HCT116 (cell line): Measurements from ENCODE around the gene CCDC57. TPM values are rescaled to one million over a fixed set of nuclear protein-coding genes. Genes with fewer than 3 reads are reported as not detected.

Experiments used
- ATAC-seq: fragments of 200-7000 bp; cut with Tn5 transposase; 2 replicates; pipeline ENCODE4 v1.9.1; 2020; ENCODE audit warnings: mild to moderate bottlenecking, moderate library complexity
- BruUV-seq: library from RNA; stranded (reverse); fragments of 400-500 nt; replicated peaks from 2 replicates; lab custom pipeline; 2021; lab: Mats Ljungman, UMichigan
- CTCF ChIA-PET: fragments of 300-600 bp; sonication (Branson Sonifier 250); formaldehyde crosslinking; loops from one replicate; lab custom pipeline; 2021; ENCODE audit warnings: antibody characterized with exemption; lab: Charles Lee
- POLR2A ChIA-PET: fragments of 300-600, 350-600 bp; sonication (Branson Sonifier 250); formaldehyde crosslinking; loops from one replicate; lab custom pipeline; 2021; ENCODE audit warnings: antibody characterized with exemption; lab: Charles Lee
- RAD21 ChIA-PET, 2 experiments: fragments of 300-600 bp; sonication (Branson Sonifier 250); formaldehyde crosslinking; loops; one replicate each; lab custom pipeline; 2023; ENCODE audit warnings: low total read pairs in 2 of 2; ENCODE audit not compliant: uncharacterized antibody in 2 of 2, unreplicated experiment in 2 of 2, low non-redundant PET in 1 of 2; lab: Charles Lee
- DNase-seq: peaks from one replicate; pipeline ENCODE4 v3.0.0-alpha.2; 2010; ENCODE audit warnings: low read depth, low spot score
- H2AFZ ChIP-seq: fragments of 200-600 bp; shearing (Covaris generic), sonication (generic); 2 replicates; pipeline ENCODE4 v1.6.1; 2017; ENCODE audit warnings: low read depth, mixed run types, mixed read lengths, antibody characterized with exemption, low read length; ENCODE audit not compliant: poor library complexity, severe bottlenecking
- H3K27ac ChIP-seq: 2 replicates; pipeline ENCODE4 v1.5.1; 2012; ENCODE audit warnings: low read depth, low read length
- H3K27me3 ChIP-seq: fragments of 200-600 bp; sonication (generic); 2 replicates; pipeline ENCODE4 v1.6.1; 2016; ENCODE audit warnings: mixed run types, low read length, mixed read lengths; ENCODE audit not compliant: insufficient read depth
- H3K36me3 ChIP-seq, 2 experiments: fragments of 200-500 bp in 1 of 2; fragments of 200-600 bp in 1 of 2; sonication (Bioruptor generic) in 1 of 2; sonication (generic) in 1 of 2; 2 replicates each; pipeline versions ENCODE4 v1.5.1 to v1.6.1; 2014 to 2016; ENCODE audit warnings: low read length in 2 of 2, inconsistent platforms in 1 of 2, mixed read lengths in 1 of 2, mixed run types in 1 of 2; ENCODE audit not compliant: insufficient read depth in 2 of 2, control insufficient read depth in 1 of 2
- H3K4me1 ChIP-seq, 2 experiments: fragments of 200-600 bp in 1 of 2; sonication (generic) in 1 of 2; 2 replicates each; pipeline versions ENCODE4 v1.5.1 to v1.6.1; 2012 to 2017; ENCODE audit warnings: low read length in 2 of 2, inconsistent platforms in 1 of 2, mild to moderate bottlenecking in 1 of 2, mixed read lengths in 1 of 2, mixed run types in 1 of 2, moderate library complexity in 1 of 2; ENCODE audit not compliant: insufficient read depth in 2 of 2, control insufficient read depth in 1 of 2
- H3K4me2 ChIP-seq: fragments of 200-600 bp; sonication (generic); 2 replicates; pipeline ENCODE4 v1.6.1; 2017; ENCODE audit warnings: mixed run types, low read length, mixed read lengths
- H3K4me3 ChIP-seq, 2 experiments: fragments of 200-600 bp in 1 of 2; sonication (generic) in 1 of 2; replicated peaks in 1 of 2; 2 replicates each; pipeline ENCODE4 v1.5.1; 2011 to 2016; ENCODE audit warnings: low read length in 2 of 2, control low read depth in 1 of 2, low read depth in 1 of 2, mild to moderate bottlenecking in 1 of 2, mixed read lengths in 1 of 2, mixed run types in 1 of 2
- H3K79me2 ChIP-seq: fragments of 200-600 bp; sonication (generic); 2 replicates; pipeline ENCODE4 v1.6.1; 2017; ENCODE audit warnings: mild to moderate bottlenecking, mixed run types, low read length, moderate library complexity, mixed read lengths; ENCODE audit not compliant: insufficient read depth
- H3K9ac ChIP-seq: fragments of 200-600 bp; sonication (generic); 2 replicates; pipeline ENCODE4 v1.6.1; 2016; ENCODE audit warnings: low read length, mixed read lengths
- H3K9me2 ChIP-seq: fragments of 200-600 bp; sonication (generic), shearing (Covaris generic); 2 replicates; pipeline ENCODE4 v1.6.1; 2017; ENCODE audit warnings: mixed run types, mild to moderate bottlenecking, moderate library complexity; ENCODE audit not compliant: insufficient read depth
- H3K9me3 ChIP-seq, 2 experiments: fragments of 200-500 bp in 1 of 2; fragments of 200-600 bp in 1 of 2; sonication (Bioruptor generic) in 1 of 2; sonication (generic) in 1 of 2; 2 replicates each; pipeline ENCODE4 v1.6.1; 2014 to 2017; ENCODE audit warnings: low read length in 2 of 2, mixed read lengths in 2 of 2, inconsistent platforms in 1 of 2, low read depth in 1 of 2, mild to moderate bottlenecking in 1 of 2, mixed run types in 1 of 2, moderate library complexity in 1 of 2; ENCODE audit not compliant: control insufficient read depth in 1 of 2, insufficient read depth in 1 of 2
- H4K20me1 ChIP-seq: fragments of 200-600 bp; sonication (generic), shearing (Covaris generic); 2 replicates; pipeline ENCODE4 v1.6.1; 2017; ENCODE audit warnings: mixed run types, mild to moderate bottlenecking, moderate library complexity; ENCODE audit not compliant: insufficient read depth
- CBX3 ChIP-seq: IDR thresholded peaks from 2 replicates; pipeline ENCODE4 v1.6.1; 2012; ENCODE audit warnings: low read depth
- EGR1 ChIP-seq: IDR thresholded peaks from 2 replicates; pipeline ENCODE4 v1.6.1; 2012; ENCODE audit warnings: low read depth
- ELF1 ChIP-seq: IDR thresholded peaks from 2 replicates; pipeline ENCODE4 v1.6.1; 2012; ENCODE audit warnings: low read depth, borderline replicate concordance
- EZH2phosphoT487 ChIP-seq: fragments of 200-600 bp; IDR thresholded peaks from 2 replicates; pipeline ENCODE4 v1.6.1; 2018; ENCODE audit warnings: antibody characterized with exemption, borderline replicate concordance
- RAD21 ChIP-seq: IDR thresholded peaks from 2 replicates; pipeline ENCODE4 v1.6.1; 2012; ENCODE audit warnings: low read depth, mild to moderate bottlenecking
- SIN3A ChIP-seq: IDR thresholded peaks from 2 replicates; pipeline ENCODE4 v1.6.1; 2012; ENCODE audit warnings: low read depth
- SP1 ChIP-seq: IDR thresholded peaks from 2 replicates; pipeline ENCODE4 v1.6.1; 2012; ENCODE audit warnings: low read depth
- SRF ChIP-seq: IDR thresholded peaks from 2 replicates; pipeline ENCODE4 v1.6.1; 2012; ENCODE audit warnings: low read depth
- TCF7L2 ChIP-seq: IDR thresholded peaks from 2 replicates; pipeline ENCODE4 v1.7.0; 2011; ENCODE audit warnings: borderline replicate concordance, inconsistent platforms; ENCODE audit not compliant: insufficient read depth, insufficient read length; ENCODE audit errors: extremely low read depth
- YY1 ChIP-seq: IDR thresholded peaks from 2 replicates; pipeline ENCODE4 v1.6.1; 2011; ENCODE audit warnings: low read length, low read depth, moderate library complexity, mild to moderate bottlenecking; ENCODE audit not compliant: insufficient replicate concordance; ENCODE audit errors: extremely low read depth
- ZFX ChIP-seq: fragments of 450-650 bp; IDR thresholded peaks from 2 replicates; pipeline ENCODE4 v1.6.1; 2017
- ZNF274 ChIP-seq: fragments of 200-500 bp; sonication (Bioruptor generic); IDR thresholded peaks from 2 replicates; pipeline ENCODE4 v1.6.1; 2014; ENCODE audit warnings: mild to moderate bottlenecking, low read depth, low read length, inconsistent platforms
- intact Hi-C: fragments of 100-400 bp; cut with micrococcal nuclease; formaldehyde crosslinking; loops from 2 replicates; pipeline ENCODE4 v1.10.0; 2022
- total RNA-seq: library from RNA; stranded (reverse); gene quantifications from one replicate; pipeline ENCODE4 v1.2.1, GENCODE V29; 2021; ENCODE audit not compliant: unreplicated experiment
- TF ChIP-seq, protein P1 (sequence below): IDR thresholded peaks from 2 replicates; pipeline ENCODE4 v1.6.1; 2012
- TF ChIP-seq, protein P2 (sequence below): IDR thresholded peaks from 2 replicates; pipeline ENCODE4 v1.6.1; 2011; ENCODE audit warnings: mild to moderate bottlenecking, low read length, moderate library complexity; ENCODE audit not compliant: insufficient replicate concordance; ENCODE audit errors: extremely low read depth

The CCDC57 gene
- total RNA-seq, 1 experiment from 2014 or later = 143 TPM

DNA sequence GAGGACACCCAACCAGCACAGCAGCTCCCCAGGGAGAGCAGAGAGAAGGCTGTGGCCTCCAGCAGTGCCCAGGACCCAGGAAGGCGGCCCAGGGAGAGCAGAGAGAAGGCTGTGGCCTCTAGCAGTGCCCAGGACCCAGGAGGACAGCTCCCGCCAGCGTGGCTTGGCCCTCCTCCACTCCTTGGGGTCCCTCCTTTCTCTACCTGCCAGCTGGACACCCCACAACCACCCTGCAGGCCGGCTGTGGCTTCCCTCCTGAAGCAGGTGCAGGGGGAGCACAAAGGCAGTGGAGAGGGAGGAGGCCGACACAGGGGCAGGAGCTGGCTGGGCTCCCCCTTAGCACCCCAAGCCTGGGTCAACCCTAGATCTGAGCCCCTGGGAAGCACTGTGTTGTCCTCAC is 60.5 kb downstream of the CCDC57 start:
- RAD21 ChIA-PET = interaction anchor here in 1 of 2 experiments (1.0 kb wide), 1 partner anchor 47 kb away, joined by 3 read pairs; no protein-coding TSS in a partner anchor
- no peaks in the 10 kb centered on the region for H4K20me1 ChIP-seq
- no TSS peak for BruUV-seq
- no peak for ATAC-seq
- no peak overlapping the region for H3K4me3 ChIP-seq
- CTCF ChIA-PET = interaction anchor here (1.6 kb wide), 1 partner anchor 121 kb away, joined by 7 read pairs; the partner anchor contains the start of gene RAC3
- H3K27ac ChIP-seq = no peak overlapping the region; the same call in 1 of the 2 replicates
- H3K36me3 ChIP-seq = peaks cover 4 to 13% of the 10 kb centered on the region in 2 experiments; a peak in 3 of 4 replicates
- H3K4me1 ChIP-seq = no peaks in the 10 kb centered on the region; a peak in 1 of 4 replicates
- POLR2A ChIA-PET = no interaction called here
- no peaks in the 10 kb centered on the region for H3K9me2 ChIP-seq
- H3K4me2 ChIP-seq = no peak overlapping the region
- TF ChIP-seq TCF7L2 (no peak), SP1 (no peak), SRF (no peak), ZNF274 (no peak), SIN3A (no peak), EZH2phosphoT487 (no peak), ELF1 (no peak), YY1 (no peak), ZFX (no peak), EGR1 (no peak), RAD21 (no peak), CBX3 (no peak)
- TF ChIP-seq, protein P1, sequence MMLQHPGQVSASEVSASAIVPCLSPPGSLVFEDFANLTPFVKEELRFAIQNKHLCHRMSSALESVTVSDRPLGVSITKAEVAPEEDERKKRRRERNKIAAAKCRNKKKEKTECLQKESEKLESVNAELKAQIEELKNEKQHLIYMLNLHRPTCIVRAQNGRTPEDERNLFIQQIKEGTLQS = no peak
- TF ChIP-seq, protein P2, sequence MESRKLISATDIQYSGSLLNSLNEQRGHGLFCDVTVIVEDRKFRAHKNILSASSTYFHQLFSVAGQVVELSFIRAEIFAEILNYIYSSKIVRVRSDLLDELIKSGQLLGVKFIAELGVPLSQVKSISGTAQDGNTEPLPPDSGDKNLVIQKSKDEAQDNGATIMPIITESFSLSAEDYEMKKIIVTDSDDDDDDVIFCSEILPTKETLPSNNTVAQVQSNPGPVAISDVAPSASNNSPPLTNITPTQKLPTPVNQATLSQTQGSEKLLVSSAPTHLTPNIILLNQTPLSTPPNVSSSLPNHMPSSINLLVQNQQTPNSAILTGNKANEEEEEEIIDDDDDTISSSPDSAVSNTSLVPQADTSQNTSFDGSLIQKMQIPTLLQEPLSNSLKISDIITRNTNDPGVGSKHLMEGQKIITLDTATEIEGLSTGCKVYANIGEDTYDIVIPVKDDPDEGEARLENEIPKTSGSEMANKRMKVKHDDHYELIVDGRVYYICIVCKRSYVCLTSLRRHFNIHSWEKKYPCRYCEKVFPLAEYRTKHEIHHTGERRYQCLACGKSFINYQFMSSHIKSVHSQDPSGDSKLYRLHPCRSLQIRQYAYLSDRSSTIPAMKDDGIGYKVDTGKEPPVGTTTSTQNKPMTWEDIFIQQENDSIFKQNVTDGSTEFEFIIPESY = no peak
- H3K79me2 ChIP-seq = no peaks in the 10 kb centered on the region
- H3K27me3 ChIP-seq = no peaks in the 10 kb centered on the region
- H3K9ac ChIP-seq = no peak overlapping the region
- DNase-seq = no peak
- no peak overlapping the region for H2AFZ ChIP-seq
- intact Hi-C loops = no loop called here
- H3K9me3 ChIP-seq = no peaks in the 10 kb centered on the region
